ENCODE measurements around the gene CYBC1. TPM values are rescaled to one million over a fixed set of nuclear protein-coding genes. Genes with fewer than 3 reads are reported as not detected.

Gene CYBC1
- polyA plus RNA-seq, 1 donor (not counting 4 experiments of a cell fraction or from before 2014, with no cell fraction given): 30.2 TPM

DNA sequence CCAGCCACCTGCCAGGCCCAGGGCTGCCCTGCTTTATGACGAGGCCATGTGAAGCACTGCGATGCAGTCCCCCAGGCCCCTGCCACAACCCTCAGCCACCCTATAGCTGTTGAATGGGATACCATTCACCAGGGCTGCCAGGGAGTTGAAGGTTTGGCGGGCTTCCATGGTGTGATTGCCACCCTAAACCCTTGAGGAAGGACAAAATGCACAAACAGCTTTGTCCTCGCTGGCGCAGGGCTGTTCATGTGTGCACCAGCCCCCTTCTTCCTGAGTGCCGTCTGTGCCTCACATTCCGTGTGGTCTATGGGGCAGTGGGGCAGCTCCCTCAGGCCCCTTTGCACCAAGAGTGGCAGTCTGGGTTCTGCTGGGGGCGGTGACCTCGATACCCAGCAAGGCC lies 33.3 kb upstream of the CYBC1 start:
- H3K79me2 ChIP-seq (ENCODE audit: control insufficient read depth, insufficient read depth, low read length): no peaks in the 10 kb centered on the region
- FAIRE-seq: no peak
- dilution Hi-C loops (cut with MboI; ENCODE audit: extremely low pct_ligation_motif_present, low sequenced_read_pairs): no loop called here

GRCh38 chr17:82483204-82483660 lies 32.7 kb upstream of the CYBC1 start:
- no peaks in the 10 kb centered on the region for H3K9me3 ChIP-seq (ENCODE audit: control insufficient read depth, low read depth, low read length)
- H3K27ac ChIP-seq (ENCODE audit: control insufficient read depth, insufficient read depth, low read length): no peak overlapping the region
- dilution Hi-C loops (cut with MboI; ENCODE audit: extremely low pct_ligation_motif_present, low sequenced_read_pairs): no loop called here

More for the DNA sequence above, 33.3 kb upstream of the CYBC1 start:
- Histone ChIP-seq H3K27me3 (ENCODE audit: control insufficient read depth, extremely low read depth, insufficient read depth, low read length) (no peaks in the 10 kb centered on the region), H3K4me2 (ENCODE audit: control insufficient read depth, extremely low read depth, insufficient read depth, low read depth, low read length) (no peak overlapping the region), H4K20me1 (ENCODE audit: control insufficient read depth, extremely low read depth, insufficient read depth, low read length) (no peaks in the 10 kb centered on the region), H3K9ac (ENCODE audit: control insufficient read depth, extremely low read depth, insufficient read depth, low read length) (no peak overlapping the region), H3K9me1 (ENCODE audit: control insufficient read depth, extremely low read depth, insufficient read depth, low read length) (no peaks in the 10 kb centered on the region), H3K36me3 (ENCODE audit: control insufficient read depth in 2 of 2, extremely low read depth in 1 of 2, insufficient read depth in 2 of 2, low read length in 2 of 2) (peaks cover 0 to 22% of the 10 kb centered on the region in 2 experiments), H3K4me1 (ENCODE audit: control insufficient read depth, extremely low read depth, insufficient read depth, low read length) (peaks cover 5% of the 10 kb centered on the region), H3K9me3 (ENCODE audit: control insufficient read depth, low read depth, low read length) (no peaks in the 10 kb centered on the region), H3K4me3 (ENCODE audit: control insufficient read depth in 2 of 3, extremely low read depth in 1 of 3, insufficient read depth in 2 of 3, low read depth in 1 of 3, low read length in 3 of 3) (no peak overlapping the region), H2AFZ (ENCODE audit: control insufficient read depth, low read length) (no peak overlapping the region), H3K27ac (ENCODE audit: control insufficient read depth, insufficient read depth, low read length) (no peak overlapping the region)
- DNase-seq (ENCODE audit: low read depth, low spot score): no peak
- TF ChIP-seq EZH2 (IDR thresholded peaks at IDR 0.05; ENCODE audit: low read length) (no peak), CTCF (optimal IDR thresholded peaks at IDR 0.05 in 1 of 3, IDR thresholded peaks at IDR 0.05 in 1 of 3, conservative IDR thresholded peaks at IDR 0.05 in 1 of 3; ENCODE audit: extremely low read depth in 1 of 3, insufficient read depth in 2 of 3, low read length in 3 of 3) (no peak)

More at GRCh38 chr17:82483204-82483660, 32.7 kb upstream of the CYBC1 start:
- H2AFZ ChIP-seq (ENCODE audit: control insufficient read depth, low read length): no peak overlapping the region
- H3K4me2 ChIP-seq (ENCODE audit: control insufficient read depth, extremely low read depth, insufficient read depth, low read depth, low read length): no peak overlapping the region
- peaks cover 0 to 22% of the 10 kb centered on the region in 2 experiments for H3K36me3 ChIP-seq (ENCODE audit: control insufficient read depth in 2 of 2, extremely low read depth in 1 of 2, insufficient read depth in 2 of 2, low read length in 2 of 2)
- H3K79me2 ChIP-seq (ENCODE audit: control insufficient read depth, insufficient read depth, low read length): no peaks in the 10 kb centered on the region
- no peaks in the 10 kb centered on the region for H3K9me1 ChIP-seq (ENCODE audit: control insufficient read depth, extremely low read depth, insufficient read depth, low read length)
- no peaks in the 10 kb centered on the region for H4K20me1 ChIP-seq (ENCODE audit: control insufficient read depth, extremely low read depth, insufficient read depth, low read length)
- peaks cover 5% of the 10 kb centered on the region for H3K4me1 ChIP-seq (ENCODE audit: control insufficient read depth, extremely low read depth, insufficient read depth, low read length)
- FAIRE-seq (no peak), DNase-seq (ENCODE audit: low read depth, low spot score) (no peak)
- H3K4me3 ChIP-seq (ENCODE audit: control insufficient read depth in 2 of 3, extremely low read depth in 1 of 3, insufficient read depth in 2 of 3, low read depth in 1 of 3, low read length in 3 of 3): no peak overlapping the region
- H3K9ac ChIP-seq (ENCODE audit: control insufficient read depth, extremely low read depth, insufficient read depth, low read length): no peak overlapping the region
- TF ChIP-seq EZH2 (IDR thresholded peaks at IDR 0.05; ENCODE audit: low read length): no peak
- no peak for TF ChIP-seq CTCF (optimal IDR thresholded peaks at IDR 0.05 in 1 of 3, IDR thresholded peaks at IDR 0.05 in 1 of 3, conservative IDR thresholded peaks at IDR 0.05 in 1 of 3; ENCODE audit: extremely low read depth in 1 of 3, insufficient read depth in 2 of 3, low read length in 3 of 3)
- no peaks in the 10 kb centered on the region for H3K27me3 ChIP-seq (ENCODE audit: control insufficient read depth, extremely low read depth, insufficient read depth, low read length)

Data from keratinocyte (primary cell).